ENCODE data around the gene MAN2B2. TPM values are rescaled to one million over a fixed set of nuclear protein-coding genes. Genes with fewer than 3 reads are reported as not detected.

The MAN2B2 gene
- total and polyA plus RNA-seq, 2 of the 4 experiments (the other 2 are of a cell fraction): 13.4 to 34.1 TPM

GRCh38 chr4:6542951-6543350, 32.0 kb upstream of the MAN2B2 start:
- dilution Hi-C loops (cut with HindIII; ENCODE audit: low sequenced_read_pairs, unreplicated experiment): no loop called here
- no peak overlapping the region for H3K18ac ChIP-seq (ENCODE audit: low read depth, low read length)
- H2BK120ac ChIP-seq (ENCODE audit: low read depth, low read length): no peak overlapping the region
- no TSS peak for BruUV-seq (replicated peaks)
- no peak overlapping the region for H4K8ac ChIP-seq (ENCODE audit: low read depth in 2 of 2, low read length in 2 of 2)
- no peak for DNase-seq
- H2AK9ac ChIP-seq (replicated peaks; ENCODE audit: low read depth, low read length, poor library complexity): no peak overlapping the region
- TF ChIP-seq USF2 (IDR thresholded peaks at IDR 0.05; ENCODE audit: low read depth, low read length) (no peak), BHLHE40 (IDR thresholded peaks at IDR 0.05; ENCODE audit: low read depth, low read length) (no peak), MXI1 (IDR thresholded peaks at IDR 0.05; ENCODE audit: borderline replicate concordance, low read depth, low read length) (no peak), MAZ (IDR thresholded peaks at IDR 0.05; ENCODE audit: borderline replicate concordance, low read depth, low read length) (no peak), CHD1 (IDR thresholded peaks at IDR 0.05; ENCODE audit: low read depth, low read length) (no peak), CEBPB (IDR thresholded peaks at IDR 0.05; ENCODE audit: low read depth, low read length) (no peak), CTCF (conservative IDR thresholded peaks at IDR 0.05; ENCODE audit: low read depth, low read length) (no peak), RAD21 (IDR thresholded peaks at IDR 0.05; ENCODE audit: low read length) (no peak), NFE2L2 (IDR thresholded peaks at IDR 0.05; ENCODE audit: low read depth, low read length) (no peak), MAFK (IDR thresholded peaks at IDR 0.05; ENCODE audit: low read depth, low read length) (no peak), RCOR1 (IDR thresholded peaks at IDR 0.05; ENCODE audit: insufficient replicate concordance, low read length) (no peak), ELK1 (IDR thresholded peaks at IDR 0.05; ENCODE audit: borderline replicate concordance, low read depth, low read length) (no peak), SMC3 (IDR thresholded peaks at IDR 0.05; ENCODE audit: low read depth, low read length) (no peak)
- H3K56ac ChIP-seq (ENCODE audit: extremely low read depth, insufficient read depth, low read length): no peak overlapping the region
- no peaks in the 10 kb centered on the region for H3K79me1 ChIP-seq (ENCODE audit: low read depth in 1 of 2, low read length in 2 of 2)
- H3K9me3 ChIP-seq (ENCODE audit: control insufficient read depth, insufficient read depth, low read length): no peaks in the 10 kb centered on the region
- WGBS, 2 experiments (ENCODE audit: extremely low coverage in 2 of 2, insufficient read length in 1 of 2): 57% methylated on average over 12 of the region's 12 CpGs; no CpG with 5 or more reads in 1 of the 2 experiments
- POLR2A ChIA-PET (ENCODE audit: unreplicated experiment): no interaction called here
- H2BK20ac ChIP-seq (ENCODE audit: low read depth, low read length): no peak overlapping the region
- H2BK5ac ChIP-seq (ENCODE audit: low read depth, low read length, poor library complexity, severe bottlenecking): no peak overlapping the region
- CTCF ChIA-PET: interaction anchor here (1.5 kb wide), 1 partner anchor 292 kb away, joined by 5 read pairs; no protein-coding TSS in a partner anchor
- H3K27me3 ChIP-seq (ENCODE audit: control insufficient read depth, insufficient read depth, low read length): no peaks in the 10 kb centered on the region; the same call in 1 of the 2 replicates
- H4K91ac ChIP-seq (ENCODE audit: insufficient read depth, low read depth, low read length): no peak overlapping the region
- H3K23ac ChIP-seq (ENCODE audit: low read depth, low read length): no peak overlapping the region
- no peak overlapping the region for H4K5ac ChIP-seq (ENCODE audit: low read depth, low read length)
- no peak for ATAC-seq (ENCODE audit: low read depth)
- H3K14ac ChIP-seq (replicated peaks; ENCODE audit: low read depth, low read length): no peak overlapping the region
- no peaks in the 10 kb centered on the region for H4K20me1 ChIP-seq (ENCODE audit: insufficient read depth, low read length)
- H3K9ac ChIP-seq (ENCODE audit: low read depth, low read length): no peak overlapping the region
- H3K9me1 ChIP-seq (ENCODE audit: insufficient read depth, low read length): no peaks in the 10 kb centered on the region
- no peak overlapping the region for H3K4me2 ChIP-seq (ENCODE audit: low read depth, low read length)
- in situ Hi-C loops (cut with MboI; ENCODE audit: low sequenced_read_pairs): loop anchor here (10.0 kb wide), 1 partner anchor 288 kb away; no protein-coding TSS in a partner anchor
- H2AK5ac ChIP-seq (ENCODE audit: low read depth, low read length): no peak overlapping the region
- no peak overlapping the region for H3K27ac ChIP-seq (ENCODE audit: insufficient read depth, low read length)
- no peak overlapping the region for H2AFZ ChIP-seq (replicated peaks; ENCODE audit: low read length, poor library complexity)
- no peaks in the 10 kb centered on the region for H3K4me1 ChIP-seq (ENCODE audit: control insufficient read depth, insufficient read depth, low read length)
- H3K36me3 ChIP-seq (ENCODE audit: control insufficient read depth, insufficient read depth, low read length): no peaks in the 10 kb centered on the region
- no peak overlapping the region for H2BK15ac ChIP-seq (ENCODE audit: low read depth, low read length)
- no peak overlapping the region for H3K4me3 ChIP-seq (ENCODE audit: insufficient read depth, low read depth, low read length)
- intact Hi-C loops (cut with micrococcal nuclease): no loop called here
- H3K4ac ChIP-seq (ENCODE audit: low read depth, low read length): no peak overlapping the region

All from IMR-90 (cell line).